LoVo (cell line): ENCODE measurements around the gene AP5S1.

Experiments
- DNase-seq: peaks from one replicate; pipeline ENCODE4 v3.0.0-alpha.2; 2016; ENCODE audit warnings: low spot score

AP5S1 gene

DNA sequence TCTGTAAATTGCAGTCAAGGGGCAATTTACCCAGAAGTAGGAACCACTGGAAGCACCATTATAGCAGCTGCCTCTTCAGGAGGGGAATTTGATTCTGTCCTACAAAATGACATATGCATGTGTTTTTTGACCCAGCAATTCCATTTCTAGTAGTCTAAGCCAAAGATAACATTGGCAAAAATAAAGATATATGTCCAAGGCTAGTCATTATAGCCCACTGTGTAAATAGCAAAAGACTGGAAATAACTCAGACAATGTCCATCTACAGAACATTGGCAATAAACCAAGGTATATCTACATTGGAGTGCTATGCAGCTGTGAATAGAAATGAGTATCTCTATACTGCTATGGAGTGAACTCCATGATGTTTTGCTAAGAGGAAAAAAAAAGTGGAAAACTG is 56.3 kb downstream of the AP5S1 start:
- DNase-seq, result no peak
